NCI-H2081 (cell line): ENCODE data around the gene ANKS3.
A peak's percentile ranks its signal among the peaks of the same experiment; 100 is the strongest.

Experiments used
- DNase-seq, 2 experiments: peaks; one replicate each; lab custom pipeline; 2025; lab: John Stamatoyannopoulos, UW

Gene ANKS3

DNA sequence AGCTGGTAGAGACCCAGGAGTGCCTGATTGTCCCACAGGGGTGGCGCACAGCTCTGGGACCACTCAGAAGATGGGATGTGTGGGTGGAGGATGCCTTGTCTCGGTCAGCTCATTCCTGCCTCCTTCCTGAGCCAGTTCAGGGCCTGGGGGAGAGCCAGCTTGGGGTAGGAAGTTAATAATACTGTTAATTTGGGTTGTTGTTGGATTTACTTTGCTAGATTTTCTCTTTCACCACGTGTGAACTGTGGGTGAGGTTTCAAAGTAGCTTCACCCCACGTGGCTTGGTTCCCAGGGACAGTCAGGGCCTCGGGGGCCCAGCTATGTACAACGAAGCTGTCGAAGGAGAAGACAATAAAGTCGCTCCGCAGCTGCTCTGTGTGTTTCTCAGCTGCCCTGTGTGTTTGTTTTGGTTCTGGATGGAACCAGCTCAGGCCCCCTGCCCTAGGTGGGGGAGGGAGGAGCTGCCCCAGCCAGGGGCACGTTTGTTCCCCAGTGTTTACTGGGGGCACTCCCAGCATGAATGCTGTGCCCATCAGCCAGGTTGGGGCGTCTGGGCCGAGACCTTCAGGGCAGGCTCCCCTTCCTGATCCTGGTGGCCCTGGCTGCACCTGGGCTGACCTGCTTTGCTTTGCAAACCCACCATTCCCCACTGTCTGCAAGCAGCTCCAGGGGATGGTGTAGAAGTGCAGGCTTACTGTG lies 38.4 kb downstream of the ANKS3 start:
- no peak for DNase-seq

DNA sequence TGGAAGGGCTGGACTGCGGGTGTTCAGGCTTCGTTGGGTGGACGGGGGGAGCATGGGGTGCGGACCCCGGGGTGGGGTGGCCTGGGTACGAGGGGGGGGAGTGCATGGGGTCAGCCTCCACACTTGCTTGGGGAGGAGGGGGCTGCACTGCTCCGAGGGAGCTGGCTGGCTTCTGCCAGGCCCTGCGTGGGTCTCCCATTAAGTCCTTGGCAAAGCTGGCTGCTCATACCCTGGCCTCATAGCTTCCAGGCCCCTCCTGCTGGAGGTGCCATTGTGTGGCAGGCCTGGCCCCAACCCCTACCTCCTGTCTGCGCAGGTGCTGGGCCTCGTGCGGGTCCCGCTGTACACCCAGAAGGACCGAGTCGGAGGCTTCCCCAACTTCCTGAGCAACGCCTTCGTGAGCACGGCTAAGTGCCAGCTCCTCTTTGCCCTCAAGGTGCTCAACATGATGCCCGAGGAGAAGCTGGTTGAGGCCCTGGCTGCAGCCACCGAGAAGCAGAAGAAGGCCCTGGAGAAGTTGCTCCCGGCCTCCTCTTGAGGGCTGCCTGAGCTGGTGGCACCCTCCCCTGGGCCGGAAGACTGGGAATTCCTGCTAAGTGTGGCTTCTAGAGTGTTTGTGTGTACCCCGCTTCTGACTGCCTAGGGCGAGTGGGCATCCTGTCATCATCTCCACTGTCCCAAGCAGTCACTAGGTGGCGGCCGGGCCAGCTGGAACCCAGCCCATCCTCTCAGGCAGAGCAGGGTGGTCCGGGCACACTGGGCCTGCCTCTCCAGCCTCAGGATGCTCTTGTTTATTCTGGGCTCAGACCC lies 39.2 kb downstream of the ANKS3 start:
- no peak for DNase-seq

DNA sequence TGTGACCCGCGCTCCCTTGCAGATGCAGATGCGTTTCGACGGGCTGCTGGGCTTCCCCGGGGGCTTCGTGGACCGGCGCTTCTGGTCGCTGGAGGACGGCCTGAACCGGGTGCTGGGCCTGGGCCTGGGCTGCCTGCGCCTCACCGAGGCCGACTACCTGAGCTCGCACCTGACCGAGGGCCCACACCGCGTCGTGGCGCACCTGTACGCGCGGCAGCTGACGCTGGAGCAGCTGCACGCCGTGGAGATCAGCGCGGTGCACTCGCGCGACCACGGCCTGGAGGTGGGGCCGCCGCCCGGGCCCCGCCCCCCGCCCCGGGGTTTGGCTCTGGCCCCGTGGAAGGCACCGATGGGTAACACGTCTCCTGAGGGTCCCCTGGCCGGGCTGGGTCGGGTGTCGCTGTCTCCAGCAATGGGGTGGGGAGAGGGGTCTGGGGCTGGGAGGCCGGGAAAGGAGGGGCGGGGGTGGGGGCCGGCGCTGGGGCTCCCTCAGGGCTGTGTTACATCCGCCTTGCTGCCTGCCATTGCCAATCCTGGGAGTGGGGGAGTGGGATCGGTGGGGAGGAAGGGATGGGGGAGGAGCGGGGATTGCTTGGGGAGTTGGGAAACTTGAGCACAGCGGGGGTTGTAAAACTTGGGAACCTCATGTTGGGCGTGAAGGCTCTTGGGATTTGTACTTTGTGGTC lies 40.0 kb downstream of the ANKS3 start:
- peak in 1 of 2 experiments; percentile 22 for DNase-seq

DNA sequence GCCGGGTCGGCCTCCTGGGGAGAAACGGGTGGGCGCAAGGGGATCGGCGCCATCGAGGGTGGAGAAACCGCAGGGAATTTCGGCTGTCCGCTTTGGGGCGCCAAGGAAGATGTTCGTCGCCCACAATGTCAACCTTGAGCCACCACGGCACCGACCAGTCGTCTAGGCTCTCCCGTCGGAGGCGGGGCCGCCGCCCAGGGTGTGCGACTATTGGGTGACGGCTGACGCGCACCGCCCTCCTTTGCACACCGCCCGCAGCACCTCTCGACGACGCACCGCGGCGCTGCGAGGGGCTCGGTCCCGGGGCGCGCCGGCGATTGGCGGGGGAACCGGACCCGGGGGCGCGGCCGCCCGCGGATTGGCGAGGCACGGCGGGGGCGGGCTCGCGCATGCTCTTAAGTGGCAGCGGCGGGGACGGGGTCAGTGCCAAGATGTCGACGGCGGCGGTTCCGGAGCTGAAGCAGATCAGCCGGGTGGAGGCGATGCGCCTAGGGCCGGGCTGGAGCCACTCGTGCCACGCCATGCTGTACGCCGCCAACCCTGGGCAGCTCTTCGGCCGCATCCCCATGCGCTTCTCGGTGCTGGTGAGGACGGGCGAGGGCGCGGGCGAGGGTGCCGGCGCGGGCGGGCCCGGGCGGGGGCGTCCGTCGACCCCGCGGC lies 40.6 kb downstream of the ANKS3 start, which contains the start of gene NUDT16L1:
Gene NUDT16L1, plus strand, starts transcription at position 267 of the 660 bp plus-strand sequence. Its CDS starts 165 bp downstream, at position 432.
- peak; percentile 94 to 97 for DNase-seq

DNA sequence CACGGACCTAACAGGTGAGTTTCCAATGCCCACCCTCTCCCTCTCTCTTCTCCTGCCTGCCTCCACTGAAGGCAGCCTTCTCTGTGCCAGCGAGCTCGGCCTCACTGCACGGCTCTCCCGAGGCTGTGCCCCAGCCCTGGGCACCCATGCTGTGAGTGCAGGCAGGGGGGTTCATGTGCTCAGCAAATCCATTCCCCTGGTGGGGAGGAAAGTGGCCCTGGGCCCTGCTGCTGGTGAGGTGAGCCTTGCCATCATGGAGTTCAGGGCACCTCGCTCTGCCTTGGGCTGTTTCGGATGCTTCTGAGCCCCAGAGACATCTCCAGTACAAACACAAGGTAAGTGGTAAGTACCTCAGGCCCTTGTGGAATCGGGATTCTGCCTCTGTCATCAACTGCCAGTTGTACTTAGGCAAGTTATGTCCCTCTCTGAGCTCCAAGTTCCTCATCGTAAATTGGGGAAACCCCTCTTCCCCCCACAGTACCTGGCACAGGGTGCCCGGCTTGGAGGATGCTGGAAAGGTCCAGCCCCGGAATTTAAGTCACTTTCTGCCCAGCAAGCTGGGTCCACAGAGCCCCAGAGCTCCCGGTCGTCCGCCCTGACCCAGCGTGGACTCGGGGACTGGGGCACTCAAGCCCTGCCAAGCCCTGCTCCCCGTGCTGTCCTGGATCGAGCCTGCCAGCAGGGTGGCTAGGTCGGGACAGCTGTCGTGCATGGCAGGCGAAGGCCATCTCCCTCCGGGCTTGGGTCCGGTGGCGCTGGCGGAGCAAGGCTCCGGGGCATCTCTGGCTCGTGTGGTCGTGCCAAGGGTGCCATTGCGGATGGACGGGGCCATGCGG lies 41.4 kb downstream of the ANKS3 start:
- no peak for DNase-seq

DNA sequence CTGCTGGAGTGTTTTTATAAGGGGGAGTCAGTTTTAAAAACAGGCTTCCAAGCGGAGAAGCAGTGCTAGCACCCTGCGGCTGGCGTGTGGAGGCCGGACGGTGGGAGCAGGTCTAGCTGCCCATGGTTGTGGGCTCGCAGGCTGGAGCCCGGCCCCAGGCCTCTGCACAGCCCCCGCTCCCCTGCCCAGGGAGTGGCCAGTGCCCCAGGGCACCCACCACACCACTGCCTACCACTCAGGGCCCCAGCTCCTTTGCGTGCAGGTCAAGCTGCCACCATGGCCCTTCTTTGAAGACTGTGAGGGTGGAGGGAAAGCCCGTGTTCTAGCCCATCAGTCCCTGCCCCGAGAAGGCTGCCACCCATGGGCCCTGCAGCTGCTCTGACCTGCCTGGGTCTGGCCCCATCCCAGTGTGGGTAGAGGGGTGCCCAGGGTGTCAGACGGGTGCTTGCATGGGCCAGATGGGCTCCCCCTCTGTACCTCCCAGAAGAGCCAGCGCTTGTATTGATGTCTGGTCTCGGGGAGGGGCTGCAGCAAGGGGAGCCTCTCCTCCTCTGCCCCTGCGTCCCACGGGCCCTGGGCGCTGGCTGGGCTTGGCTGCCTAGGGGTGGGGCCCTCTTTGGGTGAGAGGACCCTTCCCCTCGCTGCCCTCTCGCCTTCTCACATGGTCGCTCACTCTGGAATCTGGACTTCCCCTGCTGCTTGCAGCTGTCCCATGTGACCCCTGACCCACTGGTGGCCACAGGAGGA lies 42.2 kb downstream of the ANKS3 start:
- no peak for DNase-seq

DNA sequence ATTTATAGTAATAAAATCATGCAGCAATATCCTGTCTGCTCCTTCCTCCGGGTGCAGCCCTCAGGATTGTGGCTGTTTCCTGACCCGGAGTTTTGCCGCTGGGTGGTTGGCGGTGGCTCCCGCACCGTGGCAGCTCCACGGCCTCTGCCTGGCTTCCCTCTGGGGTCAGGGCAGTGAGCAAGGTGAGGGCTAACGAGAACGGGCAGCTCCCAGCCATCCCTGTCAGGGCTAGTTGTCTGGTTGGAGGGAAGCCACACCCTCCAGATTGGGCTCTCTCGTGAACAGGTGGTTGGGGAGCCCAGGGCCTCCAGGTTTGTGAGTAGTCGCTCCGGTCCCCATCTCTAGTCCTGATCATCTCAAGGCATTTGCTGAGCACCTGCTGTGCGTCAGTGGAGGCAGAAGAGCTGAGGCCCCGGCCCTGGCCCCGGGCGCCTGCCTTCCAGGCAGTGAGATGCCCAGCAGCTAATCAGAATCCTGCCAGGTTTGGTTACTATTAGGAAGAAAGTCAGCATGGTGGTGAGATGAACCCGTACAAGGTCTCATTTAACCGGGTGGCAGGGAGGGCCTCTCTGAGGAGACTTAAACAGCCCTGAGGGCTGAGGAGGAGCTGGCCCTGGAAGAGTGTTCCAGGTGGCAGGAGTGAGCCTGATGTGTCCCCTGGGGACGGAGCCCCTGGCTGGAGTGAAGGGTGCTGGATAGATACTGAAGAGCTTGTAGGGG lies 43.0 kb downstream of the ANKS3 start:
- no peak for DNase-seq

DNA sequence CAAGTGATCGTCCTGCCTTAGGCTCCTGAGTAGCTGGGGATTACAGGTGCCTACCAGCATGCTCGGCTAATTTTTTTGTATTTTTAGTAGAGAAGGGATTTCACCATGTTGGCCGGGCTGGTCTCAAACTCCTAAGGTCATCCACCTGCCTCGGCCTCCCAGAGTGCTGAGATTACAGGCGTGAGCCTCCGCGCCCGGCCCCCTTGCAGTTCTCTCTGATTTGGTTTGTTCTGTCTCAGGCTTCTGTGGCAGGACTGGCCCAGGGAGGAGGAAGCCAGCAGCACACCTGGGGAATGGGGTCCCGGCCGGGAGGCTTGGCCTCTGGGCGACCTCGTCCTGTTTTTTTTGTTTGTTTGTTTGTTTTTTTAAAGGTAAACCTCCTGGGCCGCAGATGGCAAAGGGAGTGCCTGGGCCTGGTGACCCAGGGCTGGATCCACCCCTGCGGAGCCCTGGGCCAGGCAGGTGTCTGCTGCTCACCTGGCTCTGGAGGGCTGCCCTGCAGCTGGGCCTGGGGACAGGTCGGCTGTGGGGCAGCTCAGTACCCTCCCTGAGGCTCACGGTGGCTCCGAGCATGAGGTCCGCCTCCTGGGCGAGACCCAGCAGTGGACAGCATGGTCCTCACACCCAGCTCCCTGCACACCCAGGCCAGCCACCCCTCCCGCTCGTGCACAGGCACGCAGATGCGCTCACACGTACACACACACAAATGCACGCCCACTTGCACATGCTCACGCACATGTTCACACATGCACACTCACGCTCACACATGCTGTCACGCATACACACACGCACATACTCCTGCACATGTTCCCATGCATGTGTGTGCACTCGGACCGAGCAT lies 44.0 kb downstream of the ANKS3 start:
- no peak for DNase-seq

DNA sequence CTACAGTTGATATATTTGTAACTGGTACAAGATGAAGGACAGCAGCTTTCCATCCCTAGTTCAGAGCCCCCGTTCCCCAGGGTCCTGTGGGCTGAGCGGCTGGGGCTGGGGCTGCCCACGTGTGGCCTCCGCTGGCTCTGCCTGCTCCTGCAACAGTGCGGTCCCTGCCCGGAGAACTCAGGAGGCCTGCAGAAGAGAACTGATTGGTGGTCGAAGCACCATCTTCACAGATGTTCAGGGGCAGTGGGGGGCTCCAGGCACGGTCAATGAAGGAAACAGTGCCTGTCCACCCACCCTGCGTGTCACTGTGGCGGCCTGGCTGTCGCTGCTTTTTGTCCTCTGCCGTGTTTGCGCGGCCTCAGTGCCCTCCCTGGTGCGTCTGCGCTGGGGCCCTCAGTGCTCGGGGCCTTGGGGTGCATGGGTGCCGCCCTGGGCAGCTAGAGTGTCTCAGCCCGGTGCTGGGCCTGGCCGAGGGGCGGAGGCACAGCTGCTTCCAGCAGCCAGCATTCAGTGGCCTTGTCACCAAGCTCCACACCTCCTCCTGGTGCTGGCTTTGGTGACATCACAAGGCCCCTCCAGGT lies 44.9 kb downstream of the ANKS3 start:
- DNase-seq, result no peak

DNA sequence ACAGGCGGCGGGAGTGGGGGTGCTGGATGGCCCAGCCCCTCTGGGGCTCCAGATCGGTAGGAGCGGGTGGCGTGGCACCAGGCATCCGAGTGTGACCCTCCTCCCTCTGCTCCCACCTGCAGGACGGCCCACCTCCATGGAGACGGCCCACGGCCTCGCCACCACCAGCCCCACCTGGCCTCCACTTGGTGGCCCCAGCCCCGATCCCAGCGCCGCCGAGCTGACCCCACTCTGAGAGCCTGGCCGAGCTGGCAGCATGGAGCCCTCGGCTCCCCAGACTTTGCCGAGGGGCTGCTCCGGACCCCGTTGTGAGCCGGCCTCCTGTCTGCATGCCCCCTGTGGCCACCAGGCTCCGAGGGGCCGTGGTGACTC lies 45.4 kb downstream of the ANKS3 start:
- DNase-seq, result no peak

DNA sequence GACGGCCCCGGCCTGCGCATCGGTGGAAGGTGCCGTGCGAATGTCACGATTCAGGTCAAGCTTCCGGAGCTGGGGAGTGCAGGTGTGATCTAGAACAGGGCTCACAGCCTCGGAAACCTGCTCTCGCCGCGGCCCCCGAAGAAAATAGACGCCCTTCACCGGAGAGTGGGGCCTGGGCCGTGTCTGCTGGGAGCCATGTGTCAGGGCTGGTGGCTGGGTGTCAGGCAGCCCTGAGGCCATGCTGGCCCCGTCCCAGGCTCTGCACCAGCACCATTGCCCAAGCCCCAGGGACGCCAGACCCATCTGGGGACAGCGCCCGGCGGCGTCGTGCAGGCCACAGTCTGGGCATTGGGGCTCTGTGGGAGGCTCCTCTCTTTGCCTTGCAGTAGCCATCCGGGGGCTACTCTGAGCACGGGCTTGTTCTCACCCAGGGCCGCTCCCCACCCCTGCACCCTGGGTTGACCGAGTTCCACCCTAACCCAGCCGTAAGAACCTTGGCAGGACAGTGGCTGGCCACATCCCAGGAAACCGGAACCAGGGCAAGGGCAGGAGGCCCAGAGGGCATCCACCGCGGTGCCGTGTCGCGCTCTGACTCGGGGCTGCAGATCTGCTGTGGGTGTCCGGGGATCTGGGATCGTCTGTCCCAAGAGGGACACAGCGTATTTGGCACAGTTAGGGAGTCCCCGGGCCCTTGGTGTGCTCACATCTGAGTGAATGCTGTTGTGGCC lies 46.0 kb downstream of the ANKS3 start:
- no peak for DNase-seq

DNA sequence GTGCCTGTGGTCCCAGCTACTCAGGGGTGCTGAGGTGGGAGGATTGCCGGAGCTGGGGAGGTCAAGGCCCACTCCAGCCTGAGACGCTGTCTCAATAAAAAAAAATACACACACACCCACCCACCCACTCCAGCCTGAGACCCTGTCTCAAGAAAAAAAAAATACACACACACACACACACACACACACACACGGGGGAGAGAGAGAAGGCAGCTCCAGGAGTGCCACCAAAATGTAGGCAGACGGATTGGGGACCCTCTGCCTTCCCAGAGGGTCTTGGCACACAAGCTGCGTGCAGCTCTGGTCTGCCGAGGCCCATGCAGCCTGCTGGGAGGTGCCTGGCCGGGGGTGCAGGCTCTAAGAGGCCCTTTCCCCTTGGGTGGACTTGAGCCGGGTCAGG lies 46.7 kb downstream of the ANKS3 start:
- DNase-seq, result no peak

DNA sequence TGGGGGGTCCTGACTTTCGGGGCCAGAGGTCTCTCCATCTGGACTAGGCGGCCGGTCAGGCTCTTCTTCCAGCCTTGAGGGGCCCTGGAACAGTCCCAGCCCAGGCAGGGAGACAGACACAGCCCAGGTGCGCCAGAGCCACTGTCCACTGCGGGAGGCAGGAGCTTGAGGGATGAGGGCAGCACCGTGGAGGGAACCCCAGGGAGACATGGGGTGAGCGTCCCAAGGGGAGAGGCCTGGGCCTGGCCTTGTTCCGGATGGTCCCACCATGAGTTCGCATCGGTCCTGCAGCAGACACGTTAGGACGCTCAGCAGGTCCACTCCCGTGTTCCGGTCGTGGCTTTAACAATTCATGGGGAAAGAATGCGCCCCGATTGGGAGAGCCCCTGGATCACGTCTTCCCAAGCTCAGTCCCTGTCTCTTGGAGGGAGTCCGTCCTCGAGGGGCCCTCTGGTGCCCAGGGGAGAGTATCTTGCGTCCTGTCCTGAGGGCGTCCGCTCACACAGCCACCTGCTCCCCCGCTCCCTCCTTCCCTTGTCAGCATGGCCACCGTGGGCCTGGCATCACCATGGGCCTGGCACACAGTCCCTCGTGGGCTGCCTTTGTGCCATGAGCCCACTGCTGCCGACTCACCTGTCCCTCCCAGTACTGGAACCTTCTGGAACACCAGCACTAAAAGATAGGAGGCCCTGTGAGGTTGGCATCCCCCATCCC lies 47.4 kb downstream of the ANKS3 start:
- no peak for DNase-seq

DNA sequence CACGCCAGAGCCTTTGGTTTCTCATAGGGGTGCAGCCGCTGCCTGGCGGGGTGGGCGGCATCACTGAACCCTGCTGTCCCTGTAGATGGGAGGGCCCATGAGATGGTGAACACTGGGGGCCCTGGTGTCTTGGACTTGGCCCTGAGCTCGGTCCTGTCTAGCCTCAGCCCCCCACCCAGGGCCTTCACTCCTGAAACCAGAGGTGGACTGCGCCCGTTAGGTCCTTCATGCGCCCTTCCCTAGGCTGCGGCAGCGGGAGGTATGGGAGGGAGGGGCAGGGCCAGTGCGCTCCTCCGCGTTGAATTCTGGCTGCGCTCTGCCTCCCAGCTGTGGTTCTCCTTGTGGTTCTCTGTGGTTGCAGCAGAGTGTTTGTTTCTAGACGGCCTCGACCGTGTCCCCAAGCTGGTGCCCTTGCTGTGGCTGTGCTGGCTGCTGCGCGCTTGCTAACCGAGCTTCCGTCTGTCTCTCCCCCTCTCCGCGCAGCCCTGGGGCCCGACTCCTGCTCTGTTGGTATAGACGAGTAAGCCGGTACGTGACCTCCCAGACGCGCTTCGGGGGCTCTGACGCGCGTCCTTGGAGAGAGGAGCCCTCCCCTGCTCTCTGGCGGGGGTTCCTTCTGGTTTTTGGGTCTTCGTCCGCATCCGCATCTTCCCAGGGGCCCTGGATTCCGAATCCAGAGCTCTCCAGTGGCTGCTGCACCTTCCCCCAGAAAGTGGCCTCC lies 48.1 kb downstream of the ANKS3 start:
- no peak for DNase-seq

DNA sequence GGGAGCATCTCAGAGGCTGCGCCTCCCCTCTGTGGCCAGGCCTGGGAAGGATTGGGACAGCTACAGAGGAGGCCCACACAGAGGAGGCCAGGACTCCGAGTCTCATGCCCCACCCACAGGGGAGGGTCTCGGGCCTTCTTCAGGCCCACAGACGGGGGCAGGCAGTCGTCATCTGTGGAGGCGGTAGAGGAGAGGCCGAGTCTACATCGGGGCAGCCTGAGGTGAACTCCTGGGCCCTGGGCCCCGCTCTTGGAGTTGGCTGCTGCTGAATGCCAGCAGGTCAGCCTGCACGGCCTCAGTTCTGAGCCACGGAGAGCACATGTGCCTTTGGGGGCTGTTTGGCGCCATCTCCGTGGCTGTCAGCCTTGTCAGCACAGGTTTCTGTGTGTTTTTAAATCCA lies 48.8 kb downstream of the ANKS3 start:
- DNase-seq, result no peak

DNA sequence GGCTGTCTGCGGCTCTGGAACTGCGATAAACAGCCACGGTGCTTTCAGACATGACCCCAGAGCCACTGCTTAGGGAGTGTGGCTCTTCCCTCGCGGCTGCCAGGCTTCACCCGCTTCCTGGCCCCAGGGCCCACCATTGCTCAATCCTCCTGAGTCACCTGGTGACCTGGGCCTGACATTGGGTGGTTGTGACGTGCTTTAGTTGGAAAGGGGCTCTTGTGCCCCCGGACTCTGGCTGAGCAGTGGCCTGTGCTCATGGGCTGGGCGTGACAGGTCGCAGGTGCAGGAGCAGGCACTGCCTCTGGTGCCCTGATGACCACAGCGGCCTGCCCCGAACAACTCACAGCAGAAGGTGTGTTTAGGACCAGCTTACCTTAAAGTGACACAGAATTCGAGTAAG lies 49.3 kb downstream of the ANKS3 start:
- DNase-seq, result no peak
